Endothelial cell of coronary artery (primary cell): ENCODE data around the gene TRPV4. TPM values are rescaled to one million over a fixed set of nuclear protein-coding genes. Genes with fewer than 3 reads are reported as not detected.

Source experiments
- total RNA-seq: library from RNA; depleted of rRNA; stranded (reverse); fragments of >200 nt; gene quantifications from 2 replicates; pipeline ENCODE4 v1.2.3, GENCODE V29; 2014

TRPV4 gene
- total RNA-seq, result 0.75 and 1.3 TPM in 2 replicates

GRCh38 chr12:109833307-109834189 lies at the start of gene TRPV4:
TRPV4 (minus strand) TSS chr12:109833398; CDS start chr12:109814796, 18,602 bp downstream.

GRCh38 chr12:109880043-109880931 lies 47.1 kb upstream of the TRPV4 start, which contains the start of gene GLTP:
GLTP (minus strand) TSS chr12:109880541; CDS start chr12:109880374, 167 bp downstream.

Other genes starting within 250 kb of the TRPV4 start
- 0.27 and 0.38 TPM in 2 replicates for gene FAM222A, start 119.6 kb downstream of the TRPV4 start, total RNA-seq
- 54.7 and 60.9 TPM in 2 replicates for gene GLTP, start 47.1 kb upstream of the TRPV4 start, total RNA-seq
- gene TCHP, start 66.9 kb upstream of the TRPV4 start, total RNA-seq, result 10.7 and 12.5 TPM in 2 replicates
- 42.8 and 47.0 TPM in 2 replicates for gene GIT2, start 163.0 kb upstream of the TRPV4 start, total RNA-seq
- gene ANKRD13A, start 166.0 kb upstream of the TRPV4 start, total RNA-seq, result 26.6 and 32.0 TPM in 2 replicates
- gene C12orf76, start 215.1 kb upstream of the TRPV4 start, total RNA-seq, result 15.6 and 26.6 TPM in 2 replicates